ENCODE measurements around the gene COG6. TPM values are rescaled to one million over a fixed set of nuclear protein-coding genes. Genes with fewer than 3 reads are reported as not detected.

COG6 gene
- polyA plus RNA-seq, 3 donors: 31.8 to 36.8 (median 34.9) TPM

GRCh38 chr13:39665763-39666162, 10.3 kb downstream of the COG6 start:
- DNase-seq (ENCODE audit: extremely low read depth in 1 of 11, low read depth in 9 of 11, low spot score in 4 of 11): no peak

- DNase-seq (ENCODE audit: extremely low read depth in 1 of 11, low read depth in 9 of 11, low spot score in 4 of 11): no peak
Observed at GRCh38 chr13:39670445-39670844, 15.0 kb downstream of the COG6 start.

GRCh38 chr13:39672378-39673132, 17.1 kb downstream of the COG6 start:
- no peak for DNase-seq (ENCODE audit: extremely low read depth in 1 of 11, low read depth in 9 of 11, low spot score in 4 of 11)

GRCh38 chr13:39675904-39676303, 20.4 kb downstream of the COG6 start:
- no peak for DNase-seq (ENCODE audit: extremely low read depth in 1 of 11, low read depth in 9 of 11, low spot score in 4 of 11)

- peak in 7 of 11 donors; percentile 11 to 39 (median 19) for DNase-seq (ENCODE audit: extremely low read depth in 1 of 11, low read depth in 9 of 11, low spot score in 4 of 11)
Observed at GRCh38 chr13:39676315-39676876, 20.9 kb downstream of the COG6 start.

- DNase-seq (ENCODE audit: extremely low read depth in 1 of 11, low read depth in 9 of 11, low spot score in 4 of 11): no peak
Observed at GRCh38 chr13:39682310-39682709, 26.8 kb downstream of the COG6 start.

GRCh38 chr13:39682788-39683187, 27.3 kb downstream of the COG6 start:
- no peak for DNase-seq (ENCODE audit: extremely low read depth in 1 of 11, low read depth in 9 of 11, low spot score in 4 of 11)

GRCh38 chr13:39684531-39685137, 29.2 kb downstream of the COG6 start:
- peak in 7 of 11 donors; percentile 2 to 25 (median 8) for DNase-seq (ENCODE audit: extremely low read depth in 1 of 11, low read depth in 9 of 11, low spot score in 4 of 11)

GRCh38 chr13:39685652-39686051, 30.2 kb downstream of the COG6 start:
- no peak for DNase-seq (ENCODE audit: extremely low read depth in 1 of 11, low read depth in 9 of 11, low spot score in 4 of 11)

GRCh38 chr13:39688278-39688677, 32.8 kb downstream of the COG6 start:
- no peak for DNase-seq (ENCODE audit: extremely low read depth in 1 of 11, low read depth in 9 of 11, low spot score in 4 of 11)

GRCh38 chr13:39688699-39689405, 33.4 kb downstream of the COG6 start:
- DNase-seq (ENCODE audit: extremely low read depth in 1 of 11, low read depth in 9 of 11, low spot score in 4 of 11): no peak

- DNase-seq (ENCODE audit: extremely low read depth in 1 of 11, low read depth in 9 of 11, low spot score in 4 of 11): no peak
Observed at GRCh38 chr13:39692660-39693438, 37.4 kb downstream of the COG6 start.

GRCh38 chr13:39699274-39699673, 43.8 kb downstream of the COG6 start:
- no peak for DNase-seq (ENCODE audit: extremely low read depth in 1 of 11, low read depth in 9 of 11, low spot score in 4 of 11)

GRCh38 chr13:39712626-39713025, 57.2 kb downstream of the COG6 start:
- no peak for DNase-seq (ENCODE audit: extremely low read depth in 1 of 11, low read depth in 9 of 11, low spot score in 4 of 11)

GRCh38 chr13:39729156-39729555, 73.7 kb downstream of the COG6 start:
- DNase-seq (ENCODE audit: extremely low read depth in 1 of 11, low read depth in 9 of 11, low spot score in 4 of 11): no peak

GRCh38 chr13:39734952-39735351, 79.5 kb downstream of the COG6 start:
- DNase-seq (ENCODE audit: extremely low read depth in 1 of 11, low read depth in 9 of 11, low spot score in 4 of 11): no peak

- DNase-seq (ENCODE audit: extremely low read depth in 1 of 11, low read depth in 9 of 11, low spot score in 4 of 11): no peak
Observed at GRCh38 chr13:39737047-39737446, 81.6 kb downstream of the COG6 start.

- DNase-seq (ENCODE audit: extremely low read depth in 1 of 11, low read depth in 9 of 11, low spot score in 4 of 11): no peak
Observed at GRCh38 chr13:39740761-39741160, 85.3 kb downstream of the COG6 start.

GRCh38 chr13:39748961-39749360, 93.5 kb downstream of the COG6 start:
- no peak for DNase-seq (ENCODE audit: extremely low read depth in 1 of 11, low read depth in 9 of 11, low spot score in 4 of 11)
